Stimulated activated naive B cell treated with anti-CD40 and anti-IgM and Interleukin-4, amounts not matched to agents 10 μg/mL and 1 μg/mL and 100 μg/mL, for 72 hours (primary cell): Measurements from ENCODE around the gene STAP2.
"Not testable (repeated sequence)": the region's sequence is repeated elsewhere in the genome, so short reads cannot be mapped to it uniquely, and the experiment has no call there.

Source experiments
- ATAC-seq, 2 donors: fragments of 150-1000 bp; cut with Tn5 transposase; replicated peaks; 2 replicates each; pipeline ENCODE4 v1.10.0; 2021; ENCODE audit warnings: moderate library complexity in 1 of 2
- DNase-seq: peaks from one replicate; pipeline ENCODE4 v3.0.0; 2021
- H3K27ac Mint-ChIP-seq: one replicate; pipeline ENCODE4 v1.8.0; 2022; ENCODE audit warnings: mild to moderate bottlenecking, mixed read lengths
- H3K27me3 Mint-ChIP-seq, 2 donors: one replicate each; pipeline ENCODE4 v1.8.0; 2022; ENCODE audit warnings: mixed read lengths in 2 of 2
- H3K36me3 Mint-ChIP-seq, 2 donors: one replicate each; pipeline ENCODE4 v1.8.0; 2022; ENCODE audit warnings: mixed read lengths in 2 of 2, mild to moderate bottlenecking in 1 of 2
- H3K4me1 Mint-ChIP-seq, 2 donors: one replicate each; pipeline ENCODE4 v1.8.0; 2022; ENCODE audit warnings: mixed read lengths in 2 of 2, mild to moderate bottlenecking in 1 of 2
- H3K4me3 Mint-ChIP-seq, 2 donors: one replicate each; pipeline ENCODE4 v1.8.0; 2022; ENCODE audit warnings: mild to moderate bottlenecking in 2 of 2, mixed read lengths in 2 of 2, moderate library complexity in 1 of 2
- H3K9me3 Mint-ChIP-seq, 2 donors: one replicate each; pipeline ENCODE4 v1.8.0; 2022; ENCODE audit warnings: mixed read lengths in 2 of 2, mild to moderate bottlenecking in 1 of 2

STAP2 gene

DNA sequence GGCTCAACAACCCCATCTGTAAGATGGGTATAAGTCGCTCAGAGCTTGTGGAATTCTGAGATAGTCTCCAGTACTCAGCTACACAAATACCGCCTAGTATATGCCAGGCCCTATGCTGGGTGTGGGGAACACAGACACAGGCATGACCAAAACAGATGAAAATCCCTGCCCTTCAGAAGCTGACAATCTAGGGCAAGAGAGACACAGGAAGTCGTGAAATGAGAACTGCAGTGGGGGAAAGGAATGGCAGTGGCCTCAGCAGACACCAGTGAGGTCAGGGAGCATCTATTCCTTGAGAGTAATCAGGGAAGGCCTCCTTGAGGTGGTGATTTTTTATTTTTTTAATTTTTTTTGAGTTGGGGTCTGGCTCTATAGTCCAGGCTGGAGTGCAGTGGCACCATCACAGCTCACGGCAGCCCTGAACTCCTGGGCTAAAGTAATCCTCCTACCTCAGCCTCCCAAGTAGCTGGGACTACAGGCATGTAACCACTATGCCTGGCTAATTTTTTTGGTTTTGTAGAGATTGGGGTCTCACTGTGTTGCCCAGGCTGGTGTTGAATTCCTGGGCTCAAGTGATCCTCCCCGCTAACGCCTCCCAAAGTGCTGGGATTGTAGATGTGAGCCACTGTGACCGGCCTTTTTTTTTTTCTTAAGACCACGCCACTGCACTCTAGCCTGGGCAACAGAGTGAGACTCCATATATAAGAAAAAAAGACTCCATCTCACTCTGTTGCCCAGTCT lies 39.6 kb downstream of the STAP2 start:
- Mint-ChIP-seq H3K4me1 (peaks cover 7 to 12% of the 10 kb centered on the region in 2 donors), H3K9me3 (no peaks in the 10 kb centered on the region), H3K4me3 (no peak overlapping the region), H3K36me3 (no peaks in the 10 kb centered on the region), H3K27ac (no peak overlapping the region), H3K27me3 (peaks cover 16 to 20% of the 10 kb centered on the region in 2 donors)
- ATAC-seq (no peak), DNase-seq (no peak)

DNA sequence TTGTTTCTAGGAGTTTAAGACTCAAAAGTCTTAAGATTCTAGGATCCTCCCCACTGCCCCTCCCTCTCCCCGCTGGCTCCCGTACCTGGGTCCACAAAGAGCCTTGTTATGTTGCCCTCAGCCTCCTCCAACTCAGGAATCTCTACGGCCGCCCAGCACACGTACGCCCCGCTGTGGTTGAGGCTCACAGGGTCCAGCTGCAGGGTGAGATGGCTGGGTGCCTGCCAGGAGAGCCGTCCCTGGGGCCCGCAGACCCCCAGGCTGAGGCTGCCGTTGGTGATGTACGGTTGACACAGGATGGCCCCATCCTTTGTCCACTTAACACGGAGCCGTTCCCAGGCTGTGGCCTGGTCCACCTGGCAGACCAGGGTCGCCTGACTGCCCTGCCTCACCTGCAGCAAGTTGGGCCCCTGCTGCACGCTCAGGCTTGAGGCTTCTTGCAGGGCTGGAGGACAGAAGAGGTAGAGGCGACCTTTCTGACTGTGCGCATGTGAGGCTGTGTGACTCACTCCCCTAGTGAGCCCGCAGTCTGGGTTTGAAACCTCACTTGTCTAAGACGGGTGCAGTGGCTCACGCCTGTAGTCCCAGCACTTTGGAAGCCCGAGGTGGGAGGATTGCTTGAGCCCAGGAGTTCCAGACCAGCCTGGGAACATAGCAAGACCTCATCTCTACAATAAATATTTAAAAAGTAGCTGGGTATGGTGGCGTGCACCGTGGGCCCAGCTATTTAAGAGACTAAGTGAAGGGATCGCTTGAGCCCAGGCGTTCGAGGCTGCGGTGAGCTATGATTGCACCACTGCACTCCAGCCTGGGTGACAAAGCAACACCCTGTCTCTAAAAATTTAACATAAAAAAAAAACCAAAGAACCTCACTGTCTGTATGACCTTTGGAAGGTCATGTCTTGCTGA lies 40.5 kb downstream of the STAP2 start:
- no peak for DNase-seq
- peaks cover 7 to 12% of the 10 kb centered on the region in 2 donors for H3K4me1 Mint-ChIP-seq
- no peak overlapping the region for H3K4me3 Mint-ChIP-seq
- no peaks in the 10 kb centered on the region for H3K9me3 Mint-ChIP-seq
- ATAC-seq, result no peak
- H3K36me3 Mint-ChIP-seq, result no peaks in the 10 kb centered on the region
- no peak overlapping the region for H3K27ac Mint-ChIP-seq
- peaks cover 16% of the 10 kb centered on the region in 2 donors for H3K27me3 Mint-ChIP-seq

DNA sequence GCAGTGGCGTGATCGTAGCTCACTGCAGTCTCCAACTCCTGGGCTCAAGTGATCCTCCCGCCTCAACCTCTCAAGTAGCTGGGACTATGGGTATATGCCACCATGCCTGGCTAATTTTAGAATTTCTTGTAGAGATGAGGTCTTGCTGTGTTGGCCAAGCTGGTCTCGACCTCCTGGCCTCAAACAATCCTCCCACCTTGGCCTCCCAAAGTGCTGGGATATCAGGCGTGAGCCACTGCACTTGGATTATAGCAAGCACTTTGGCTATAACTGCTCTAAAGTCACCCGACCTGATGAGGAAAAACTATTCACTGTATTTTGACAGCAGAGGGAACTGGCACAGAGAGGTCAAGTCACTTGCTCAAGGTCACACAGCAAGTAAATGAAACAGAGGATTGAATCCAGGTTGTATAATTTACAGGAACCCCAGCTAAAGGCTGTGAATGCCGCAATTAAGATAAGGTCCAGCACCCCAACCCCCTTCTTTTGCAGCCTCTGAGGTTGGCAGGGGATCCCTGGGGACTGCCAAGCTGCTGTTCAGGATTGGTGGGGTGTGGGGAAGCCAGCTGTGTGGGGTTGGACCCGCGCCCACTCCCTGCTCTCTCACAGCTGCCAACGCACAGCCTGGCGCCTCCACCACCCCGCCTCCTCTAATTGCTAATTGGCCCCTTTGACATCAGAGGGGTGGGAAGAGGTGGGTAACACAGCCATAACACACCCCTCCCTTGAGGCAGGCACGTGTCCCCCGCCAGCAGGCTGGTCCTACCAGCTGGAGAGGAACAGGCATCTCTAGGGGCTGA lies 42.5 kb downstream of the STAP2 start:
- Mint-ChIP-seq H3K27me3 (peaks cover 6 to 7% of the 10 kb centered on the region in 2 donors), H3K9me3 (no peaks in the 10 kb centered on the region), H3K36me3 (no peaks in the 10 kb centered on the region), H3K27ac (no peak overlapping the region), H3K4me1 (peaks cover 3 to 5% of the 10 kb centered on the region in 2 donors), H3K4me3 (no peak overlapping the region)
- DNase-seq (no peak), ATAC-seq (peak; percentile 23 to 44)

DNA sequence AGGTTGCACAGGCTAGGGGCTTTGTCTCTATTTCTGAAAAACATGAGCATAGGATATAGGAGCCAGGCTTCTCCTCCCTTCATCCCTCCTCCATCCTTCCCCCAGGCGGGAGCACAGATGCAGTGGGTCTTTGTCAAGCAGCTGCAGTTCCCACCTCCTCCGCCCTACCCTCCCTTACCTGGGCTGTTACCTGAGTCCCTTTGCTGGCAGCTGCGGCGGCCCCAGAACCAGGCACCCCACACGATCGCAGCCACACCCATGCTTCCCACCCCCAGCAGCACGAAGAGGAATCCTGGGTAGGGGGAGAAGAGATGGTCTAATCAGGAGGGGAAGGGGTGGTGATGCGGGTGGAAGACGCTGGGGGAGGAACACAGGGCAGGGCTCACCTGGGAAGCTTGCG lies 44.2 kb downstream of the STAP2 start:
- ATAC-seq (no peak), DNase-seq (no peak)
- no peak overlapping the region for H3K4me3 Mint-ChIP-seq
- peaks cover 0 to 3% of the 10 kb centered on the region in 2 donors for H3K27me3 Mint-ChIP-seq
- H3K9me3 Mint-ChIP-seq, result no peaks in the 10 kb centered on the region
- no peak overlapping the region for H3K27ac Mint-ChIP-seq
- peaks cover 3 to 5% of the 10 kb centered on the region in 2 donors for H3K4me1 Mint-ChIP-seq
- no peaks in the 10 kb centered on the region for H3K36me3 Mint-ChIP-seq

DNA sequence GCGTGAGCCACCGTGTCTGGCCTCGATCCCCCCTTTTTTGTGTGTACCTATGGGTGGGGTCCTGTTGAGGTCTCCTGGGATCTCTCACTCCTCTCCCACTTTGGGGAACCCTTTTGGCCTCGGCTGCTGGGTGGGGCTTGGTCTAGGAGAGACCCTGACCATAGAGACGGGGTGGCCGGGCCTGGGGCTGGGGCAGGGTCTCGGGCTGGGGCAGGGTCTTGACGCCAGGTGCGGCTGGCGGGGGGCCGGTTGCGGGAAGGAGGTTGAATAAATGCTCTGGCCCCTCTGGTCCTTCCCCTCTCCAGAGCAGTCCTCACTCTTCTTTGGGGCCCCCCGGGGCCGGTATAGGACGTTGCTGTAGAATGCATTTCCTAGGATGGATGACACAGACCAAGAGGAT lies 46.1 kb downstream of the STAP2 start:
- no peaks in the 10 kb centered on the region for H3K9me3 Mint-ChIP-seq
- ATAC-seq (no peak), DNase-seq (no peak)
- H3K4me1 Mint-ChIP-seq, result peaks cover 3 to 5% of the 10 kb centered on the region in 2 donors
- H3K27ac Mint-ChIP-seq, result no peak overlapping the region
- no peak overlapping the region for H3K4me3 Mint-ChIP-seq
- H3K36me3 Mint-ChIP-seq, result no peaks in the 10 kb centered on the region
- H3K27me3 Mint-ChIP-seq, result peaks cover 8 to 12% of the 10 kb centered on the region in 2 donors

DNA sequence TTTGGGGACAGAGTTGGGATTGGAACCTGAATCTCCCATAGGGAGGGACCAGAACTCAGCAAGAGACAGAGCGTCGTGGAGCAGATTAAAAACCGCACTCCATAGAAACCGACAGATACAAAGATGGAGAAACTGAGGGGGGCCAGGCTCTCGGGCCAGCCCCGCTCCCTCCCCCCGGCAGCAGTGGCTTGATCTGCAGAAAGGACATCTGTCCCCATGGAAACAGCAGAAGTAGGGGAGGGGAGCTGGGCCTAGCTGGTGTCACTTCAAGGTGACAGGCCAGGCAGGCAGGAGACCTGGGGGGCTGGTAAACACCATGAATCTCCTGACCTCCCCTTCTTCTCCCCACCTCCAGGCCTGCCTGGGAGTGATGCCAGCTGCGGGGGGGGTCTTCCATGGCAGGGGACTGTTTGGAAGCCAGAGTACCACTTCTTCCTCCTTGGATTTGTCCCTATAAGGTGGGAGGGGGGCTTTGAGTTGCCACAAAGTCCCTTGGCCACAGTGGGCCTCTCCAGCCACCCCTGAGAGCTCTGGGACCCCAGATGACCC lies 47.4 kb downstream of the STAP2 start:
- H3K4me3 Mint-ChIP-seq, result no peak overlapping the region
- no peaks in the 10 kb centered on the region for H3K36me3 Mint-ChIP-seq
- ATAC-seq, result no peak
- peaks cover 0 to under 1% of the 10 kb centered on the region in 2 donors for H3K4me1 Mint-ChIP-seq
- no peak for DNase-seq
- H3K27ac Mint-ChIP-seq, result no peak overlapping the region
- H3K9me3 Mint-ChIP-seq, result no peaks in the 10 kb centered on the region
- H3K27me3 Mint-ChIP-seq, result peaks cover 10 to 12% of the 10 kb centered on the region in 2 donors

DNA sequence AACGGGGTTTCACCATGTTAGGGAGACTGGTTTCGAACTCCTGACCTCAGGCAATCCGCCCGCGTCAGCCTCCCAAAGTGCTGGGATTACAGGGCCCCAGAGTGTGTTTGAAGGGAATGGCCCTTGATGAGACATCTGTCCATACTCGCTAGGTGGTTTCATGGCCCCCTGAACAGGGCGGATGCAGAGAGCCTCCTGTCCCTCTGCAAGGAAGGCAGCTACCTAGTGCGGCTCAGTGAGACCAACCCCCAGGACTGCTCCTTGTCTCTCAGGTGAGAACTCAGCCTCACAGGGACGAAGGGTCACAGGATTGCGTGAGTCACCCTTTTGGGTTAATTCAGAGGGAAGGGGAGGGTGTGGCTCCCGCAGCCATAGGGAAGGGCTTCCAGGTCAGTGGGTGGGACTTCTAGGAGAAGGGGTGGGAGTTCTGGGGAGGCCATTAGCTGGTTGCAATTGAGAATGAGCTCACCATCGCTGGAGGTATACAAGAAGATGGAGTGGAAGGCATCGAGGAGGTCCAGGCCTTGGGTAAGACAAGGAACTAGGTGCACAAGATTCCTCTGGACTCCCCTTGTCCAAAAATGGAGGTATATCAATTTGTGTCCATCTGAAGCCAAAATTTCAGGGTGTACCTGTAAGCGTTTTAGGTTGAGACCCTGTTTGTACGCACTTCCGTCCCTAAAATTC lies 50.4 kb downstream of the STAP2 start:
- H3K4me3 Mint-ChIP-seq, result no peak overlapping the region
- ATAC-seq, result no peak

DNA sequence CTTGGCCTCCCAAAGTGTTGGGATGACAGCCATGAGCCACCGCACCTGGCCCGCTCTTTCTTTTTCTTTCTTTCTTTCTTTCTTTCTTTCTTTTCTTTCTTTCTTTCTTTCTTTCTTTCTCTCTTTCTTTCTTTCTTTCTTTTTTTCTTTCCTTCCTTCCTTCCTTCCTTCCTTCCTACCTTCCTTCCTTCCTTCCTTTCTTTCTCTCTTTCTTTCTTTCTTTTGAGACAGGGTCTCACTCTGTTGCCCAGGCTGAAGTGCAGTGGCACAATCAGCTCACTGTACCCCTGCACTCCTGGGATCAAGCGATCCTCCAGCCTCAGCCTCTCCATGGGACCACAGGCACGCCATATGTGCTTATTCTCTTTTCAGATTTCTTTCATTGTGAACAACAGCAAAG lies 52.5 kb downstream of the STAP2 start:
- not testable (repeated sequence) for H3K4me1 Mint-ChIP-seq, H3K27ac Mint-ChIP-seq, H3K36me3 Mint-ChIP-seq, H3K4me3 Mint-ChIP-seq, DNase-seq, H3K9me3 Mint-ChIP-seq, ATAC-seq
- H3K27me3 Mint-ChIP-seq, result peaks cover 33 to 50% of the 10 kb centered on the region in 2 donors

More for the DNA sequence above, 50.4 kb downstream of the STAP2 start:
- no peak for DNase-seq
- Mint-ChIP-seq H3K27me3 (peaks cover 22 to 29% of the 10 kb centered on the region in 2 donors), H3K27ac (no peak overlapping the region), H3K36me3 (no peaks in the 10 kb centered on the region), H3K4me1 (peaks cover 3 to 10% of the 10 kb centered on the region in 2 donors), H3K9me3 (no peaks in the 10 kb centered on the region)

DNA sequence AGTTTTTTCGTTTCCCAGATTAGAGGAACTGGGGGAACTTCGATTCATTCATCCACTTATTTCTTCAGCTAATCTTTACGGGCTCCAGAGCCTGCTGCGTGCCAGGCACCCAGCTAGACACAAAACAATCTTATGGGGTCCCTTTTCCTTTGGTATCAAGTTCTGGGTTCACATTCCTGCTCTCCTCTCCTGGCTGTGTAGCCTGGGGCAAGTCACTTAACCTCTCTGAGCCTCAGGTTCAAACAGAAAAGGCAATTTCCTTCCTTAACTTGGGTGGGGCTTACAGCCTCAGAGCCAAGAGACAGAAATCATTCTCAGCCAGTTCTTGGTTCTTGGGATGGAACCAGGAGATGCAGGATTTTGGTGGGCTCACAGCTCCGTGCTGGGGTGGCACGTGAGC lies 53.7 kb downstream of the STAP2 start:
- Mint-ChIP-seq H3K9me3 (no peaks in the 10 kb centered on the region), H3K27me3 (peaks cover 38 to 62% of the 10 kb centered on the region in 2 donors), H3K4me1 (peaks cover 3 to 12% of the 10 kb centered on the region in 2 donors), H3K36me3 (no peaks in the 10 kb centered on the region), H3K4me3 (no peak overlapping the region), H3K27ac (no peak overlapping the region)
- ATAC-seq (no peak), DNase-seq (no peak)

DNA sequence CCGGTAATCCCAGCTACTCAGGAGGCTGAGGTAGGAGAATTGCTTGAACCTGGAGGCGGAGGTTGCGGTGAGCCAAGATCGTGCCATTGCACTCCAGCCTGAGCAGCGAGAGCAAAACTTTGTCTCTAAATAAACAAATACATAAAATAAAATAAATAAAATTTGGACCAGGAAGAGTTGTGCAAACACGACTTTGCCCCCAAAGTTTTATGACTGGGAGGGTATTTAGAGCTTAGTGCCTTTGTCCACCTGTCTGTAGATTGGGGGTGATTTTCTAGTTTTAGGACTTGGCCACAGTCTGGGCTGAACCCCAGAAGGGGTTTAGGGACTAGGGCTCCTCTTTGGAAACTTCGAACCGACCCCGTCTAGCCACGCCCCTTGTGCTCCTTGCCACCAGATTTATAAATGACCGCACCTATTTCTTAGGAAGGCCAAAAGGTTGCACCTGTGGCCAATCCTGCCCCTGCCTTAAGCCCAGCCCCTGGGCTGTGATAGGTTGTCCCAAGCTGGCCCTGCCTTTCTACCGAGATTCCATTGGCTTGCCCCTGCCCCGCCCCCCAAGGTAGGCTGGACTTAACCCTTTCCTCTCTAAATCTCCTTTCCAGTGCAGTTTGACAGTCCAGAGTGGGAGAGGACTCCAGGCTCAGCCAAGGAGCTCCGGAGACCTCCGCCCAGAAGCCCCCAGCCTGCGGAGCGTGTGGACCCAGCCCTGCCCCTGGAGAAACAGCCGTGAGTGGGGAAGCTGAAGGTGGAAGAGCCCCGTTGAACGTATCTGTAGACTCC lies 54.3 kb downstream of the STAP2 start:
- Mint-ChIP-seq H3K4me1 (peaks cover 7 to 17% of the 10 kb centered on the region in 2 donors), H3K27me3 (peaks cover 43 to 67% of the 10 kb centered on the region in 2 donors), H3K4me3 (no peak overlapping the region), H3K27ac (no peak overlapping the region), H3K9me3 (no peaks in the 10 kb centered on the region), H3K36me3 (no peaks in the 10 kb centered on the region)
- no peak for DNase-seq
- peak; percentile 61 to 66 for ATAC-seq

DNA sequence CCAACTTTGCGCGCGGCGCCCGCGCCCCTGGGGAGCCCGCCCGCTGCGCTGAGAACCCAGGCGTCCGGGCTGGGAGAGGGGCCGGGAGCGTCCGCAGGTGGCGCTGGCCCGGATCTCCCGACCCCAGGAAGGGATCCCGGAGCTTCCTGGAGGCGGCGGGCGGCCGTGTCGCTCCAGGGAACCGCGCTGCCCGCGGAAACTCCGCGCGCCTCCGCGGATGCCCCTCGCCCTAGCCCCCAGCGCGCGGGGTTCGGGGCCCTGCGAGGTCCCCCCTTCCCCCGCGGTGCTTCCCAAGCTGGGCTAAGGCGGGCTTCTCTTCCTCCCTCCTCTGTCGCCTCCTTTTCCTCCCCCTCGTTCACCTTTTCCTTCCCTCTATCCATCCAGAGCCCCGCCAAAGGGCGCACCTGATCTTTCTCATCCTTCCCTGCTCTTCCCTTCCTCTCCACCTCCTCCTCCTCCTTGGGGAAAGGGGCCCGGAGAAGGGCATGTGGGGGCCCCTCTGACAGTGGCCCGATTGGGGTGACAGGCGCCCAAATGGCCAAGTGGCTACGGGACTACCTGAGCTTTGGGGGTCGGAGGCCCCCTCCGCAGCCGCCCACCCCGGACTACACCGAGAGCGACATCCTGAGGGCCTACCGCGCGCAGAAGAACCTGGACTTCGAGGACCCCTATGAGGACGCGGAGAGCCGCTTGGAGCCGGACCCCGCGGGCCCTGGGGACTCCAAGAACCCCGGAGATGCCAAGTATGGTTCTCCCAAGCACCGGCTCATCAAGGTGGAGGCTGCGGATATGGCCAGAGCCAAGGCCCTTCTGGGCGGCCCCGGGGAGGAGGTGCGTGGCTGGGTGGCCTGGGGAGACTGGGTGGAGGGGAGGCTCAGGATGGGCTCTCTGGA lies 58.9 kb downstream of the STAP2 start:
- Mint-ChIP-seq H3K9me3 (no peaks in the 10 kb centered on the region), H3K27me3 (peaks cover 31 to 66% of the 10 kb centered on the region in 2 donors), H3K36me3 (no peaks in the 10 kb centered on the region), H3K27ac (peak overlapping the region; percentile 59), H3K4me3 (peak overlapping the region; percentile 75 to 77), H3K4me1 (peaks cover 7 to 13% of the 10 kb centered on the region in 2 donors)
- DNase-seq (no peak), ATAC-seq (no peak)

DNA sequence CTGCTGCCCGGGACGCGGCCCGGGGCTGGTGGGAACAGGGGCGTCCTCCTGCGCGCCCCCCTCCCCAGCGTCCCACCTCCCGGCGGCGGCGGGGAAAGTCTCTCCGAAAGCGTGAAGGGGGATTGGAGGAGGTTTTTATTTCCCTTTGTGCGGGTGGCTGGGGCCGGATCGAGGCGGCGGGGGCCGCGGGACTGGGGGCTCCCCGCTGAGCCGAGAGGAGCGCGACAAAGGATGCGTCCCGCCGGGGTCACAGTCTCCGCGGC lies 59.4 kb downstream of the STAP2 start:
- no peak overlapping the region for H3K27ac Mint-ChIP-seq
- no peak for DNase-seq
- no peaks in the 10 kb centered on the region for H3K9me3 Mint-ChIP-seq
- peaks cover 26 to 61% of the 10 kb centered on the region in 2 donors for H3K27me3 Mint-ChIP-seq
- peak overlapping the region in 1 of 2 donors; percentile 14 for H3K4me3 Mint-ChIP-seq
- ATAC-seq, result no peak
- H3K4me1 Mint-ChIP-seq, result peaks cover 3 to 7% of the 10 kb centered on the region in 2 donors
- H3K36me3 Mint-ChIP-seq, result no peaks in the 10 kb centered on the region
